ENCODE results near the gene ARHGEF28.

DNA sequence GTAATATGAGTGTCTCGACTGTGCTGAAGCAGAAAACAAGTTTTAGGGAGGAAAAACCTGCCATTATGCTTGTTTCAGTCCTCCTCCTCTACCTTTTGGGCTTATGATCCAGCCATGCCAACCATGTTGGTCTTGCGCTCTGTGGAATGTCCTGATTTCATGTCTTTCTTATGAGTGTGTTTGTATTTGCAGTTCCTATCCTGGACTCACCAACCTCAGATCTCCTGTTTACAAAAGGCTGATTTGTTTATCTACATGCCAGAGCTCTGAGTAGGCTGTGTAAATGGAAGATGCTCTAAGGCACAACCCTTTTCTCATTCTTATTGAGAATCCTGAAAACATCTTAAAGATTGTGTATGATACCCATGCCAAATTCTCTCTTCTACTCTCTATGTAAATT is 138.6 kb downstream of the ARHGEF28 start:
- TF ChIP-seq CTCF (IDR thresholded peaks at IDR 0.05): no peak
- TF ChIP-seq POLR2AphosphoS5 (IDR thresholded peaks at IDR 0.05): no peak
- no peak for TF ChIP-seq EP300 (IDR thresholded peaks at IDR 0.05; ENCODE audit: low read depth)
- no peak for TF ChIP-seq POLR2A (IDR thresholded peaks at IDR 0.05)
